BE2C (cell line): ENCODE data around the gene MRPL50.

Experiments used
- DNase-seq: peaks from one replicate; pipeline ENCODE4 v3.0.0-alpha.2; 2020
- H3K27me3 ChIP-seq: fragments of 250-450 bp; sonication (Bioruptor Pico); 2 replicates; pipeline ENCODE4 v1.5.1; 2020; ENCODE audit warnings: mild to moderate bottlenecking
- H3K36me3 ChIP-seq: fragments of 250-450 bp; sonication (Bioruptor Pico); 2 replicates; pipeline ENCODE4 v1.5.1; 2020; ENCODE audit warnings: mild to moderate bottlenecking
- H3K4me1 ChIP-seq: fragments of 250-450 bp; sonication (Bioruptor Pico); 2 replicates; pipeline ENCODE4 v1.5.1; 2020
- H3K4me3 ChIP-seq: 2 replicates; pipeline ENCODE4 v1.5.1; 2011; ENCODE audit warnings: low read depth, low read length
- H3K9me3 ChIP-seq: fragments of 250-450 bp; sonication (Bioruptor Pico); 2 replicates; pipeline ENCODE4 v1.5.1; 2020
- CTCF ChIP-seq: IDR thresholded peaks from 2 replicates; pipeline ENCODE4 v1.5.1; 2012; ENCODE audit warnings: mild to moderate bottlenecking, low read depth, low read length

MRPL50 gene

GRCh38 chr9:101414839-101415238, 16.4 kb upstream of the MRPL50 start:
- H3K4me1 ChIP-seq: no peaks in the 10 kb centered on the region
- H3K27me3 ChIP-seq: no peaks in the 10 kb centered on the region
- DNase-seq: no peak
- H3K36me3 ChIP-seq: no peaks in the 10 kb centered on the region
- H3K4me3 ChIP-seq: no peak overlapping the region
- H3K9me3 ChIP-seq: peaks cover 7% of the 10 kb centered on the region
- TF ChIP-seq CTCF: no peak

GRCh38 chr9:101409079-101409477, 10.7 kb upstream of the MRPL50 start:
- H3K4me1 ChIP-seq: no peaks in the 10 kb centered on the region
- DNase-seq: no peak
- H3K4me3 ChIP-seq: no peak overlapping the region
- no peak for TF ChIP-seq CTCF
- H3K9me3 ChIP-seq: peaks cover 24% of the 10 kb centered on the region
- H3K36me3 ChIP-seq: peaks cover 41% of the 10 kb centered on the region
- H3K27me3 ChIP-seq: no peaks in the 10 kb centered on the region

GRCh38 chr9:101408374-101409078, 10.1 kb upstream of the MRPL50 start:
- TF ChIP-seq CTCF: no peak
- DNase-seq: no peak
- no peak overlapping the region for H3K4me3 ChIP-seq
- no peaks in the 10 kb centered on the region for H3K27me3 ChIP-seq
- H3K36me3 ChIP-seq: peaks cover 47% of the 10 kb centered on the region
- no peaks in the 10 kb centered on the region for H3K4me1 ChIP-seq
- H3K9me3 ChIP-seq: peaks cover 24% of the 10 kb centered on the region

GRCh38 chr9:101403516-101404285, 5.3 kb upstream of the MRPL50 start:
- H3K4me1 ChIP-seq: no peaks in the 10 kb centered on the region
- no peak for DNase-seq
- H3K4me3 ChIP-seq: no peak overlapping the region
- no peaks in the 10 kb centered on the region for H3K27me3 ChIP-seq
- peaks cover 63% of the 10 kb centered on the region for H3K36me3 ChIP-seq
- peaks cover 7% of the 10 kb centered on the region for H3K9me3 ChIP-seq
- no peak for TF ChIP-seq CTCF

GRCh38 chr9:101400120-101400519, 1.7 kb upstream of the MRPL50 start:
- TF ChIP-seq CTCF: no peak
- Histone ChIP-seq H3K4me3 (no peak overlapping the region; the same call in 1 of the 2 replicates), H3K27me3 (no peaks in the 10 kb centered on the region), H3K9me3 (no peaks in the 10 kb centered on the region), H3K4me1 (no peaks in the 10 kb centered on the region), H3K36me3 (peaks cover 58% of the 10 kb centered on the region)
- no peak for DNase-seq

GRCh38 chr9:101399643-101399970, 1.2 kb upstream of the MRPL50 start:
- H3K27me3 ChIP-seq: no peaks in the 10 kb centered on the region
- H3K36me3 ChIP-seq: peaks cover 54% of the 10 kb centered on the region
- TF ChIP-seq CTCF: no peak
- H3K4me1 ChIP-seq: no peaks in the 10 kb centered on the region
- H3K9me3 ChIP-seq: no peaks in the 10 kb centered on the region
- H3K4me3 ChIP-seq: peak overlapping the region; percentile 96
- no peak for DNase-seq
